Medulla oblongata (tissue), 1 donor: ENCODE measurements around the gene CYRIA.

ENCODE experiments used
- DNase-seq: peaks from one replicate; pipeline ENCODE4 v3.0.0-alpha.2; 2015; ENCODE audit errors: extremely low spot score

CYRIA gene

GRCh38 chr2:16669388-16669787 is 3.8 kb upstream of the CYRIA start:
- DNase-seq, result no peak

GRCh38 chr2:16666449-16666801 is 791 bp upstream of the CYRIA start:
- no peak for DNase-seq

- no peak for DNase-seq
Measured at GRCh38 chr2:16664809-16665747, 556 bp downstream of the CYRIA start.

- peak; percentile 88 for DNase-seq
Measured at GRCh38 chr2:16664052-16664731, 1.4 kb downstream of the CYRIA start.

GRCh38 chr2:16663121-16663905 is 2.3 kb downstream of the CYRIA start:
- DNase-seq, result no peak

GRCh38 chr2:16661936-16662839 is 3.4 kb downstream of the CYRIA start:
- DNase-seq, result no peak

GRCh38 chr2:16661526-16661925 is 4.1 kb downstream of the CYRIA start:
- no peak for DNase-seq

- no peak for DNase-seq
Measured at GRCh38 chr2:16660556-16660955, 5.1 kb downstream of the CYRIA start.

GRCh38 chr2:16660114-16660513 is 5.5 kb downstream of the CYRIA start:
- no peak for DNase-seq

GRCh38 chr2:16658076-16658739 is 7.4 kb downstream of the CYRIA start:
- DNase-seq, result peak; percentile 64

- DNase-seq, result no peak
Measured at GRCh38 chr2:16657671-16658070, 8.0 kb downstream of the CYRIA start.

- DNase-seq, result peak; percentile 89
Measured at GRCh38 chr2:16656784-16657391, 8.7 kb downstream of the CYRIA start.

GRCh38 chr2:16655905-16656642 is 9.6 kb downstream of the CYRIA start:
- no peak for DNase-seq

- DNase-seq, result no peak
Measured at GRCh38 chr2:16655445-16655837, 10.2 kb downstream of the CYRIA start.

GRCh38 chr2:16654833-16655444 is 10.7 kb downstream of the CYRIA start:
- DNase-seq, result no peak

- peak; percentile 72 for DNase-seq
Measured at GRCh38 chr2:16653799-16654198, 11.8 kb downstream of the CYRIA start.

GRCh38 chr2:16653083-16653375 is 12.6 kb downstream of the CYRIA start:
- no peak for DNase-seq

GRCh38 chr2:16652296-16653082 is 13.1 kb downstream of the CYRIA start:
- DNase-seq, result peak; percentile 79
